Activated CD4-positive, alpha-beta T cell treated with anti-CD3 and anti-CD28 coated beads for 24 hours (primary cell): ENCODE data around the gene ADAMTS8.

Experiments used
- DNase-seq, 2 donors: peaks; one replicate each; pipeline ENCODE4 v3.0.0-alpha.2; 2020; ENCODE audit warnings: low read depth in 2 of 2

ADAMTS8 gene

GRCh38 chr11:130418756-130419155, 9.7 kb downstream of the ADAMTS8 start:
- no peak for DNase-seq

- no peak for DNase-seq
Observed at GRCh38 chr11:130418210-130418609, 10.2 kb downstream of the ADAMTS8 start.

- DNase-seq = no peak
Observed at GRCh38 chr11:130416906-130417305, 11.5 kb downstream of the ADAMTS8 start.

- no peak for DNase-seq
Observed at GRCh38 chr11:130416530-130416882, 11.9 kb downstream of the ADAMTS8 start.

- DNase-seq = no peak
Observed at GRCh38 chr11:130415731-130416529, 12.5 kb downstream of the ADAMTS8 start.

- no peak for DNase-seq
Observed at GRCh38 chr11:130414107-130415080, 14.0 kb downstream of the ADAMTS8 start.

GRCh38 chr11:130413405-130414106, 14.9 kb downstream of the ADAMTS8 start:
- no peak for DNase-seq

GRCh38 chr11:130411223-130411622, 17.2 kb downstream of the ADAMTS8 start:
- DNase-seq = no peak

- no peak for DNase-seq
Observed at GRCh38 chr11:130409594-130410388, 18.6 kb downstream of the ADAMTS8 start.

GRCh38 chr11:130408901-130409300, 19.5 kb downstream of the ADAMTS8 start:
- no peak for DNase-seq

- no peak for DNase-seq
Observed at GRCh38 chr11:130408401-130408890, 20.0 kb downstream of the ADAMTS8 start.

- DNase-seq = no peak
Observed at GRCh38 chr11:130407978-130408377, 20.4 kb downstream of the ADAMTS8 start.

GRCh38 chr11:130405428-130405827, 23.0 kb downstream of the ADAMTS8 start:
- no peak for DNase-seq

- no peak for DNase-seq
Observed at GRCh38 chr11:130404727-130405126, 23.7 kb downstream of the ADAMTS8 start.

GRCh38 chr11:130403967-130404366, 24.4 kb downstream of the ADAMTS8 start:
- DNase-seq = no peak

GRCh38 chr11:130403271-130403804, 25.1 kb downstream of the ADAMTS8 start:
- no peak for DNase-seq

- DNase-seq = no peak
Observed at GRCh38 chr11:130402570-130402969, 25.8 kb downstream of the ADAMTS8 start.

- no peak for DNase-seq
Observed at GRCh38 chr11:130400781-130401483, 27.5 kb downstream of the ADAMTS8 start.

GRCh38 chr11:130399196-130399595, 29.2 kb downstream of the ADAMTS8 start:
- DNase-seq = no peak

- no peak for DNase-seq
Observed at GRCh38 chr11:130397780-130398179, 30.6 kb downstream of the ADAMTS8 start.
